HEK293 (cell line): ENCODE data around the gene ZBTB39.

Source experiments
- CTCF ChIA-PET: fragments of 350-600 bp; formaldehyde crosslinking; extraction: SDS; loops from one replicate; lab custom pipeline; 2021; ENCODE audit warnings: antibody characterized with exemption; lab: Yijun Ruan, JAX
- POLR2A ChIA-PET: fragments of 300-600 bp; formaldehyde crosslinking; extraction: SDS; loops from one replicate; lab custom pipeline; 2020; ENCODE audit warnings: antibody characterized with exemption, inconsistent platforms; lab: Yijun Ruan, JAX
- H3K27ac ChIP-seq: fragments of 200-500 bp; sonication (Bioruptor generic); 2 replicates; pipeline ENCODE4 v1.5.1; 2014; ENCODE audit warnings: low read depth, low read length, control low read depth, inconsistent platforms; ENCODE audit errors: extremely low read depth
- H3K36me3 ChIP-seq, 2 experiments: fragments of 200-500 bp in 1 of 2; sonication (Bioruptor generic) in 1 of 2; 1 replicate in 1 of 2; 2 replicates in 1 of 2; pipeline ENCODE4 v1.5.1; 2014 to 2017; ENCODE audit warnings: inconsistent platforms in 2 of 2, low read length in 2 of 2; ENCODE audit not compliant: control insufficient read depth in 2 of 2, insufficient read depth in 1 of 2
- H3K4me1 ChIP-seq: fragments of 200-500 bp; sonication (Bioruptor generic); 2 replicates; pipeline ENCODE4 v1.5.1; 2014; ENCODE audit warnings: mild to moderate bottlenecking, low read length, inconsistent platforms; ENCODE audit not compliant: control insufficient read depth, insufficient read depth
- H3K4me3 ChIP-seq: 2 replicates; pipeline ENCODE4 v1.5.1; 2011; ENCODE audit warnings: low read depth, mild to moderate bottlenecking, control low read depth, low read length, moderate library complexity
- H3K9me3 ChIP-seq: fragments of 200-500 bp; sonication (Bioruptor generic); 2 replicates; pipeline ENCODE4 v1.5.1; 2014; ENCODE audit warnings: low read depth, low read length, inconsistent platforms; ENCODE audit not compliant: control insufficient read depth, insufficient read depth
- CTCF ChIP-seq: fragments of 450-650 bp; formaldehyde crosslinking; IDR thresholded peaks from 2 replicates; pipeline ENCODE4 v1.5.1; 2016; ENCODE audit warnings: missing biosample characterization, missing genetic modification characterization
- GLIS2 ChIP-seq: fragments of 450-650 bp; formaldehyde crosslinking; IDR thresholded peaks from 2 replicates; pipeline ENCODE4 v1.5.1; 2016; ENCODE audit warnings: missing biosample characterization, missing genetic modification characterization
- SCRT1 ChIP-seq: fragments of 450-650 bp; formaldehyde crosslinking; IDR thresholded peaks from 2 replicates; pipeline ENCODE4 v1.5.1; 2016; ENCODE audit warnings: missing biosample characterization, missing genetic modification characterization, borderline replicate concordance
- SCRT2 ChIP-seq: fragments of 450-650 bp; formaldehyde crosslinking; IDR thresholded peaks from 2 replicates; pipeline ENCODE4 v1.5.1; 2016; ENCODE audit warnings: missing biosample characterization, missing genetic modification characterization
- SP7 ChIP-seq: fragments of 450-650 bp; formaldehyde crosslinking; IDR thresholded peaks from 2 replicates; pipeline ENCODE4 v1.5.1; 2016; ENCODE audit warnings: missing biosample characterization, missing genetic modification characterization
- ZBTB8A ChIP-seq: fragments of 450-650 bp; formaldehyde crosslinking; IDR thresholded peaks from 2 replicates; pipeline ENCODE4 v1.5.1; 2016; ENCODE audit warnings: missing biosample characterization, missing genetic modification characterization
- ZFP69B ChIP-seq: fragments of 450-650 bp; formaldehyde crosslinking; IDR thresholded peaks from 2 replicates; pipeline ENCODE4 v1.5.1; 2016; ENCODE audit warnings: missing biosample characterization, missing genetic modification characterization
- ZNF48 ChIP-seq: fragments of 450-650 bp; formaldehyde crosslinking; IDR thresholded peaks from 2 replicates; pipeline ENCODE4 v1.5.1; 2016; ENCODE audit warnings: missing biosample characterization, missing genetic modification characterization
- ZNF501 ChIP-seq: fragments of 450-650 bp; formaldehyde crosslinking; IDR thresholded peaks from 2 replicates; pipeline ENCODE4 v1.5.1; 2016; ENCODE audit warnings: missing biosample characterization, missing genetic modification characterization
- ZNF596 ChIP-seq: fragments of 450-650 bp; IDR thresholded peaks from 2 replicates; pipeline ENCODE4 v1.5.0; 2018; ENCODE audit warnings: missing biosample characterization, mild to moderate bottlenecking, missing genetic modification characterization, moderate library complexity
- ZNF654 ChIP-seq: fragments of 450-650 bp; formaldehyde crosslinking; IDR thresholded peaks from 2 replicates; pipeline ENCODE4 v1.5.1; 2016; ENCODE audit warnings: low read depth, missing biosample characterization, missing genetic modification characterization
- ZNF660 ChIP-seq: fragments of 450-650 bp; IDR thresholded peaks from 2 replicates; pipeline ENCODE4 v1.5.1; 2018; ENCODE audit warnings: missing biosample characterization, mild to moderate bottlenecking, missing genetic modification characterization
- ZSCAN23 ChIP-seq: fragments of 450-650 bp; formaldehyde crosslinking; IDR thresholded peaks from 2 replicates; pipeline ENCODE4 v1.5.1; 2016; ENCODE audit warnings: missing biosample characterization, missing genetic modification characterization
- TF ChIP-seq, protein P1 (sequence below): fragments of 450-650 bp; formaldehyde crosslinking; IDR thresholded peaks from 2 replicates; pipeline ENCODE4 v1.5.1; 2017; ENCODE audit warnings: missing biosample characterization, missing genetic modification characterization

ZBTB39 gene

DNA sequence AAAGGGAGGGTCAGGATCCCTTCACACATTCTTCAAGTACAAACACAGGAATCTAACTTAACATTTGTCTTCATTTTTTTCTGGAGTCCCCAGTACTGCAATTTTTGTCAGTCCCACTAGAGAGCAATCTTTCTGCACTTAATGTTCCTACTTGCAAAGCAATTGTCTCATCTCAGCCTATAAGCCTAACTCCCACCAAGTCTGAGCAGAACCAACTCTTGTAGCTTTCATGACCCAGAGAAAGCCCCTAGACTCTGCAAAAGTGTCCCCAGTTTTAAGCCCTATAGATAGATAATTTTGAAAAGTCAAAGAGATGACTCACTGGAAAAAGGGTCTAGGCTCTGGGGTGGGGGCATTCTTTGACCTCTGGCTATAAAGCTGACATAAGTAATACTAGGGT is 1.8 kb upstream of the ZBTB39 start:
- Histone ChIP-seq H3K27ac (no peak overlapping the region), H3K9me3 (no peaks in the 10 kb centered on the region), H3K36me3 (peaks cover 11 to 18% of the 10 kb centered on the region in 2 experiments), H3K4me1 (peaks cover 4% of the 10 kb centered on the region; the same call in 1 of the 2 replicates), H3K4me3 (no peak overlapping the region)
- ChIA-PET POLR2A (interaction anchor here (0.9 to 1.1 kb wide), 2 partner anchors 51 to 53 kb away, joined by 3 to 7 read pairs; no protein-coding TSS in a partner anchor), CTCF (interaction anchor here (0.5 to 5.5 kb wide), 32 partner anchors 9 to 406 kb away, joined by 3 to 74 read pairs (median 4); partner anchors contain the start of genes MYO1A, STAT6 and TAC3)
- peak; percentile 5; the same call in 1 of the 2 replicates for TF ChIP-seq ZNF501 (tag by site-specific recombination)
- TF ChIP-seq ZBTB8A (tag by site-specific recombination) = 0 out of 2 replicates have a peak, but pooled peaks have one; percentile 8
- 0 out of 2 replicates have a peak, but pooled peaks have one; percentile 16 for TF ChIP-seq ZNF660
- TF ChIP-seq ZNF654 (tag by site-specific recombination) = peak; percentile 84
- no peak for TF ChIP-seq ZSCAN23
- TF ChIP-seq GLIS2 = no peak
- TF ChIP-seq CTCF (tag by site-specific recombination) = peak; percentile 51; the same call in 1 of the 2 replicates
- 0 out of 2 replicates have a peak, but pooled peaks have one; percentile 25 for TF ChIP-seq SP7 (tag by site-specific recombination)

DNA sequence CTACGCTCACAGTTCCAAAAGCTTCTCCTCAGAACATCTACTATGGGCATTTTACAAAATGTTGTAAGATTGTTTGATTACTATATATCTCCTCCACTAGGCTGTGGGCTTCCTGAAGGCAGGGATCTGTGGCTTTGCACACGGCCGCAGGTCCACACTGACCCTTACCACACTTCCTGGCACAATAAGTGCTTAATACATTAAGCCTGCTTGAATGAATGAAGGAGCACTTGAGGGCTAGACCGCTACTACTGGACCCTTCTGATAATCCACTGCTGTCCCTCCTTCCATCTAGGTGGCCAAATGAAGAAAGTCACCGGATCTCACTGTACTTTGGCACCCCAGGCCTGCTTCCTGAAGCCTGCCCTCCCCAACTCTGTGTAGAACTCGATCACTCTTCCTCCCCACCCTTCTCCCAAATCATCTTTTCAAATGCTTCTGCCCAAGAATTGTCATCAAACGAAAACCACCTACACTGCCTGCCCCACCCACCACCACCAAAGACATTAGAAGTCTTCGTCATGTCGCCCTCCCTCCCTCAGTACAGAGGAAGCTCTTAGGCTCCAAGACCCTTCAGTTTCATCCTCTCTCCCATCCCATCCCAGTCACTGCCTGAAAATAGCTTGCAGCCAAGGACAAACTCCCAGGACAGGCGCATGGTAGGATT is 596 bp upstream of the ZBTB39 start:
- Histone ChIP-seq H3K36me3 (peaks cover 11 to 30% of the 10 kb centered on the region in 2 experiments), H3K4me1 (peaks cover 4% of the 10 kb centered on the region; the same call in 1 of the 2 replicates)
- POLR2A ChIA-PET = no interaction called here
- TF ChIP-seq, protein P1, sequence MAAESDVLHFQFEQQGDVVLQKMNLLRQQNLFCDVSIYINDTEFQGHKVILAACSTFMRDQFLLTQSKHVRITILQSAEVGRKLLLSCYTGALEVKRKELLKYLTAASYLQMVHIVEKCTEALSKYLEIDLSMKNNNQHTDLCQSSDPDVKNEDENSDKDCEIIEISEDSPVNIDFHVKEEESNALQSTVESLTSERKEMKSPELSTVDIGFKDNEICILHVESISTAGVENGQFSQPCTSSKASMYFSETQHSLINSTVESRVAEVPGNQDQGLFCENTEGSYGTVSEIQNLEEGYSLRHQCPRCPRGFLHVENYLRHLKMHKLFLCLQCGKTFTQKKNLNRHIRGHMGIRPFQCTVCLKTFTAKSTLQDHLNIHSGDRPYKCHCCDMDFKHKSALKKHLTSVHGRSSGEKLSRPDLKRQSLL (tag by site-specific recombination) = no peak
- no peak for TF ChIP-seq ZNF48
- TF ChIP-seq ZNF596 (tag by site-specific recombination) = no peak
- TF ChIP-seq ZFP69B (tag by site-specific recombination) = no peak
- TF ChIP-seq, all 188 proteins: peak for 0
- CTCF ChIA-PET = interaction anchor here (0.6 to 9.7 kb wide), 25 partner anchors 12 to 279 kb away, joined by 3 to 117 read pairs (median 8); partner anchors contain the start of genes MYO1A, PRIM1, STAT6 and TAC3
- Histone ChIP-seq H3K27ac (no peak overlapping the region), H3K4me3 (peak overlapping the region; percentile 19; the same call in 1 of the 2 replicates), H3K9me3 (no peaks in the 10 kb centered on the region)

DNA sequence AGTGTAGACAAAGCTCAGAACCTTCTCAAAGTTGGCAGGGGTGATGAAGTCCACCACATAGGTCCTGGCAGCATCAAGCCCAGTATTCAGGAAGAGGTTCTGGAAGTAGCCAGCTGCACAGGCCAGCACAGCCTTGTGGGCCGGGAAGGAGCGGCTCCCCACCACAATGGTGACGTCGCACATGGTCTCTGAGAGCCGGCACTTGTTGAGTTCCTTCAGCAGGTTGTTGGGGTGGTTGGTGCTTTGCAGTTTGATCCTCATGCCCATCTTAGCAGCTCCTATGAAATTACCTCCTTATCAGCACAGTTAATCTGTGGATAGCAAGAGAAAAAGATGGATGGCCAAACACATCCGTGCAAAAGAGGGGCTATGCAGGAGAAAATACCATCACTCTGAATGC is 1.7 kb downstream of the ZBTB39 start:
- H3K4me1 ChIP-seq = peaks cover 4% of the 10 kb centered on the region; the same call in 1 of the 2 replicates
- H3K27ac ChIP-seq = no peak overlapping the region
- ChIA-PET POLR2A (interaction anchor here (0.6 to 1.4 kb wide), 4 partner anchors 88 to 247 kb away, joined by 3 to 5 read pairs (median 4); no protein-coding TSS in a partner anchor), CTCF (interaction anchor here (0.6 to 9.7 kb wide), 18 partner anchors 8 to 248 kb away, joined by 3 to 117 read pairs (median 6); partner anchors contain the start of genes PRIM1, STAT6 and TAC3)
- H3K9me3 ChIP-seq = no peaks in the 10 kb centered on the region
- peaks cover 11 to 53% of the 10 kb centered on the region in 2 experiments for H3K36me3 ChIP-seq
- no peak overlapping the region for H3K4me3 ChIP-seq
- peak; percentile 83 for TF ChIP-seq SCRT2 (tag by site-specific recombination)
- no peak for TF ChIP-seq CTCF (tag by site-specific recombination)
- TF ChIP-seq SCRT1 = peak; percentile 64; the same call in 1 of the 2 replicates
